Measurements from ENCODE around the gene ZBTB5.
"Not testable (repeated sequence)": the region's sequence is repeated elsewhere in the genome, so short reads cannot be mapped to it uniquely, and the experiment has no call there.

Gene ZBTB5

DNA sequence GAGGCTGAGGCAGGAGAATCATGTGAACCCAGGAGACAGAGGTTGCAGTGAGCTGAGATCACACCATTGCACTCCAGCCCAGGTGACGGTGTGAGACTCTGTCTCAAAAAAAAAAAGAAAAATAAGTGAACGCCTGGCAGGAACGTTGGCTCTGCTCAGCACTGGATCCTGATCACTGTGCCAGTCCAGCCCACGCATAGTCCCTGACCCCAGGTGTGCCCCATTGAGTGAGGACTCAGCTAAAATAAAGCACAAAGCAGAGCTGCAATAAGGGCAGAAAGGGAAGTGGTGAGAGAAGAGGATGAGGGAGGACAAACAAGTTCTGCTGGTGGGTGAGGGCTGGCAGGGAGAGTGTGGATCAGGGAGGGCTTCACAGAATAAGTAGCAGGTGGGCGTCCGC is 38.4 kb downstream of the ZBTB5 start:
- TF ChIP-seq, protein P1, sequence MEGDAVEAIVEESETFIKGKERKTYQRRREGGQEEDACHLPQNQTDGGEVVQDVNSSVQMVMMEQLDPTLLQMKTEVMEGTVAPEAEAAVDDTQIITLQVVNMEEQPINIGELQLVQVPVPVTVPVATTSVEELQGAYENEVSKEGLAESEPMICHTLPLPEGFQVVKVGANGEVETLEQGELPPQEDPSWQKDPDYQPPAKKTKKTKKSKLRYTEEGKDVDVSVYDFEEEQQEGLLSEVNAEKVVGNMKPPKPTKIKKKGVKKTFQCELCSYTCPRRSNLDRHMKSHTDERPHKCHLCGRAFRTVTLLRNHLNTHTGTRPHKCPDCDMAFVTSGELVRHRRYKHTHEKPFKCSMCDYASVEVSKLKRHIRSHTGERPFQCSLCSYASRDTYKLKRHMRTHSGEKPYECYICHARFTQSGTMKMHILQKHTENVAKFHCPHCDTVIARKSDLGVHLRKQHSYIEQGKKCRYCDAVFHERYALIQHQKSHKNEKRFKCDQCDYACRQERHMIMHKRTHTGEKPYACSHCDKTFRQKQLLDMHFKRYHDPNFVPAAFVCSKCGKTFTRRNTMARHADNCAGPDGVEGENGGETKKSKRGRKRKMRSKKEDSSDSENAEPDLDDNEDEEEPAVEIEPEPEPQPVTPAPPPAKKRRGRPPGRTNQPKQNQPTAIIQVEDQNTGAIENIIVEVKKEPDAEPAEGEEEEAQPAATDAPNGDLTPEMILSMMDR (IDR thresholded peaks at IDR 0.05; ENCODE audit: borderline replicate concordance, control extremely low read depth, extremely low read depth, insufficient read depth, missing control alignments): no peak
- no peak for DNase-seq (ENCODE audit: low spot score)
- in situ Hi-C loops (cut with MboI; ENCODE audit: low sequenced_read_pairs, unreplicated experiment): no loop called here

GRCh38 chr9:37426431-37426830 is 38.8 kb downstream of the ZBTB5 start:
- in situ Hi-C loops (cut with MboI; ENCODE audit: low sequenced_read_pairs, unreplicated experiment): not testable (repeated sequence)

GRCh38 chr9:37425298-37425752 is 39.9 kb downstream of the ZBTB5 start:
- TF ChIP-seq, protein P1 (IDR thresholded peaks at IDR 0.05; ENCODE audit: borderline replicate concordance, control extremely low read depth, extremely low read depth, insufficient read depth, missing control alignments): no peak
- in situ Hi-C loops (cut with MboI; ENCODE audit: low sequenced_read_pairs, unreplicated experiment): no loop called here
- no peak for DNase-seq (ENCODE audit: low spot score)

More at GRCh38 chr9:37426431-37426830, 38.8 kb downstream of the ZBTB5 start:
- DNase-seq (ENCODE audit: low spot score): not testable (repeated sequence)

- no peak for DNase-seq (ENCODE audit: low spot score)
- TF ChIP-seq, protein P1 (IDR thresholded peaks at IDR 0.05; ENCODE audit: borderline replicate concordance, control extremely low read depth, extremely low read depth, insufficient read depth, missing control alignments): no peak
- in situ Hi-C loops (cut with MboI; ENCODE audit: low sequenced_read_pairs, unreplicated experiment): no loop called here
Observed at GRCh38 chr9:37424686-37425297, 40.5 kb downstream of the ZBTB5 start.

DNA sequence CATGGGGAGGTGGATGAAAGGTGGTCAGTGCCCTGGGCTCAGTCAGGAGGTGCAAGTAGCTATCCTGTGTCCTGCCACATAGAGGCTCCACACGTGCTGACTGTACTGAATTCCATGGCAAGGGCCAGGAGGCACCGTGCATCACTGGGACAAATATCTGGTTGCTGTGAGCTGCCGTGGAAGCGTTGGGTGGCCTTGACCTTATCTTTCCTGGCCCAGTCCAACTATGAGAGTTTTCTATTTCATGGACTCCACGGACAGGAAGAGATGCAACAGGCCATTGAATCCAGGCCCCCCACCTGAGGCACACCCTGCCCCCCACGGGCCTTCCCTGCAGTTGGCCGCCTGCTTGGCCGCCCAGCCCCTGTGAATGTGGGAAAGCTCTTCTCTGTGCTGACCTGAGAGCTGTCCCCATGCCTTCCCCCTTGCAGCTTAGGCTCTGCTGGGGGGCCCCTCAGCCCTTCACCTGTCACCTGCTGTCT is 41.0 kb downstream of the ZBTB5 start:
- DNase-seq (ENCODE audit: low spot score): no peak
- in situ Hi-C loops (cut with MboI; ENCODE audit: low sequenced_read_pairs, unreplicated experiment): no loop called here
- TF ChIP-seq, protein P1 (IDR thresholded peaks at IDR 0.05; ENCODE audit: borderline replicate concordance, control extremely low read depth, extremely low read depth, insufficient read depth, missing control alignments): no peak

GRCh38 chr9:37423508-37423907 is 41.7 kb downstream of the ZBTB5 start:
- TF ChIP-seq, protein P1 (IDR thresholded peaks at IDR 0.05; ENCODE audit: borderline replicate concordance, control extremely low read depth, extremely low read depth, insufficient read depth, missing control alignments): no peak
- in situ Hi-C loops (cut with MboI; ENCODE audit: low sequenced_read_pairs, unreplicated experiment): no loop called here
- DNase-seq (ENCODE audit: low spot score): no peak

- in situ Hi-C loops (cut with MboI; ENCODE audit: low sequenced_read_pairs, unreplicated experiment): no loop called here
- TF ChIP-seq, protein P1 (IDR thresholded peaks at IDR 0.05; ENCODE audit: borderline replicate concordance, control extremely low read depth, extremely low read depth, insufficient read depth, missing control alignments): no peak
- DNase-seq (ENCODE audit: low spot score): peak; percentile 95
Observed at GRCh38 chr9:37422289-37423104, 42.8 kb downstream of the ZBTB5 start, which contains the start of gene GRHPR. Gene GRHPR (plus strand): TSS chr9:37422696. CDS start chr9:37422751, 55 bp downstream.

All from GM13976 (cell line).